HL-60 (cell line): ENCODE data around the gene FBXO24.

Experiments used
- DNase-seq, 2 experiments: peaks; one replicate each; pipeline ENCODE4 v3.0.0-alpha.2; 2010 to 2020; ENCODE audit warnings: low read depth in 1 of 2, low spot score in 1 of 2
- H3K27ac ChIP-seq: fragments of 250-450 bp; sonication (Bioruptor Pico); replicated peaks from 2 replicates; pipeline ENCODE4 v1.5.1; 2020; ENCODE audit warnings: mild to moderate bottlenecking, moderate library complexity
- H3K27me3 ChIP-seq: fragments of 250-450 bp; sonication (Bioruptor Pico); 2 replicates; pipeline ENCODE4 v1.5.1; 2021; ENCODE audit warnings: mild to moderate bottlenecking, moderate library complexity; ENCODE audit not compliant: insufficient read depth, poor library complexity, severe bottlenecking
- H3K4me3 ChIP-seq: replicated peaks from 2 replicates; pipeline ENCODE4 v1.5.1; 2011; ENCODE audit warnings: mild to moderate bottlenecking, control low read depth, low read length; ENCODE audit not compliant: insufficient read depth
- GABPA ChIP-seq: IDR thresholded peaks from 2 replicates; pipeline ENCODE4 v1.6.1; 2012; ENCODE audit warnings: low read depth
- POLR2AphosphoS5 ChIP-seq: IDR thresholded peaks from 2 replicates; pipeline ENCODE4 v1.6.1; 2012; ENCODE audit warnings: low read depth
- SPI1 ChIP-seq: IDR thresholded peaks from 2 replicates; pipeline ENCODE4 v1.6.1; 2012; ENCODE audit warnings: low read depth, mild to moderate bottlenecking, borderline replicate concordance
- TF ChIP-seq, protein P1 (sequence below): IDR thresholded peaks from 2 replicates; pipeline ENCODE4 v1.6.1; 2012; ENCODE audit warnings: low read depth; ENCODE audit not compliant: insufficient replicate concordance
- TF ChIP-seq, protein P2 (sequence below): IDR thresholded peaks from one replicate; pipeline ENCODE4 v1.5.1; 2011; ENCODE audit warnings: low read length, control low read depth, inconsistent platforms; ENCODE audit not compliant: insufficient read depth

The FBXO24 gene

DNA sequence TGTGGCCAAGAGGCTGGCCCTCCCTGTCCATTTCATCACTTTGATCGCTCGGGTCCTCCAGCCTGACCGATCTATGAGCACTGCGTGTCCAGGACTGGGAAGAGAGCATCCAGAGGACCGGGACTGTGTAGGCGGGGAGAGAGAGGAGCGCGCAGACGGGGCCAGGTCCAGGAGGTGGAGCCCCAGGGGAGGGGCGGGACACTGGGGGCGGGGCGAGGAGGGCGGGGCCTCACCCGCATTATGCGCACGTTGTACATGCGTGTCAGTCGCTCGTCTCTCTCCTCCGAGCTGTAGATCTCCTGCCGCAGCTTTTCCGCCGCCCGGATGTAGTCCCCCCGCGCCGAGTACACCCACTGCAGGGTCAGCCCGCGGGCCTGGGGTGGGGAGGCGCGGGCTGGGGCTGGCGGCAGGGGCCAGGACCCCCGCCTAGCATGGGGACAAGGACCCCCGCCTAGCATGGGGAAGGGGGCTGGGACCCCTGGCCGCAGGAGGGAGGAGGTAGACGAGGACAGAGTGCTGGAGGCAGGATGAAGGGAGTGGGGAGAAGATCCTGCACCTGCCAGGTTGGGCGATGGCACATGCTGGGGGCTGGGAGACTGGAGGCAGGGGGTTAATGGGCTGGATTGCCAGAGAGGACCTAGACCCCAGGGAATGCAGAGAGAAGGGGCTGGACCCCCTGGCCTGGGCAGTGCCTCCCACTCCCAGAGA is 40.6 kb downstream of the FBXO24 start:
- DNase-seq, result peak; percentile 74 to 76
- Histone ChIP-seq H3K27ac (no peak overlapping the region), H3K27me3 (no peaks in the 10 kb centered on the region), H3K4me3 (peak overlapping the region; percentile 29)
- no peak for TF ChIP-seq POLR2AphosphoS5
- TF ChIP-seq, protein P1, sequence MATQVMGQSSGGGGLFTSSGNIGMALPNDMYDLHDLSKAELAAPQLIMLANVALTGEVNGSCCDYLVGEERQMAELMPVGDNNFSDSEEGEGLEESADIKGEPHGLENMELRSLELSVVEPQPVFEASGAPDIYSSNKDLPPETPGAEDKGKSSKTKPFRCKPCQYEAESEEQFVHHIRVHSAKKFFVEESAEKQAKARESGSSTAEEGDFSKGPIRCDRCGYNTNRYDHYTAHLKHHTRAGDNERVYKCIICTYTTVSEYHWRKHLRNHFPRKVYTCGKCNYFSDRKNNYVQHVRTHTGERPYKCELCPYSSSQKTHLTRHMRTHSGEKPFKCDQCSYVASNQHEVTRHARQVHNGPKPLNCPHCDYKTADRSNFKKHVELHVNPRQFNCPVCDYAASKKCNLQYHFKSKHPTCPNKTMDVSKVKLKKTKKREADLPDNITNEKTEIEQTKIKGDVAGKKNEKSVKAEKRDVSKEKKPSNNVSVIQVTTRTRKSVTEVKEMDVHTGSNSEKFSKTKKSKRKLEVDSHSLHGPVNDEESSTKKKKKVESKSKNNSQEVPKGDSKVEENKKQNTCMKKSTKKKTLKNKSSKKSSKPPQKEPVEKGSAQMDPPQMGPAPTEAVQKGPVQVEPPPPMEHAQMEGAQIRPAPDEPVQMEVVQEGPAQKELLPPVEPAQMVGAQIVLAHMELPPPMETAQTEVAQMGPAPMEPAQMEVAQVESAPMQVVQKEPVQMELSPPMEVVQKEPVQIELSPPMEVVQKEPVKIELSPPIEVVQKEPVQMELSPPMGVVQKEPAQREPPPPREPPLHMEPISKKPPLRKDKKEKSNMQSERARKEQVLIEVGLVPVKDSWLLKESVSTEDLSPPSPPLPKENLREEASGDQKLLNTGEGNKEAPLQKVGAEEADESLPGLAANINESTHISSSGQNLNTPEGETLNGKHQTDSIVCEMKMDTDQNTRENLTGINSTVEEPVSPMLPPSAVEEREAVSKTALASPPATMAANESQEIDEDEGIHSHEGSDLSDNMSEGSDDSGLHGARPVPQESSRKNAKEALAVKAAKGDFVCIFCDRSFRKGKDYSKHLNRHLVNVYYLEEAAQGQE, result no peak
- TF ChIP-seq, protein P2, sequence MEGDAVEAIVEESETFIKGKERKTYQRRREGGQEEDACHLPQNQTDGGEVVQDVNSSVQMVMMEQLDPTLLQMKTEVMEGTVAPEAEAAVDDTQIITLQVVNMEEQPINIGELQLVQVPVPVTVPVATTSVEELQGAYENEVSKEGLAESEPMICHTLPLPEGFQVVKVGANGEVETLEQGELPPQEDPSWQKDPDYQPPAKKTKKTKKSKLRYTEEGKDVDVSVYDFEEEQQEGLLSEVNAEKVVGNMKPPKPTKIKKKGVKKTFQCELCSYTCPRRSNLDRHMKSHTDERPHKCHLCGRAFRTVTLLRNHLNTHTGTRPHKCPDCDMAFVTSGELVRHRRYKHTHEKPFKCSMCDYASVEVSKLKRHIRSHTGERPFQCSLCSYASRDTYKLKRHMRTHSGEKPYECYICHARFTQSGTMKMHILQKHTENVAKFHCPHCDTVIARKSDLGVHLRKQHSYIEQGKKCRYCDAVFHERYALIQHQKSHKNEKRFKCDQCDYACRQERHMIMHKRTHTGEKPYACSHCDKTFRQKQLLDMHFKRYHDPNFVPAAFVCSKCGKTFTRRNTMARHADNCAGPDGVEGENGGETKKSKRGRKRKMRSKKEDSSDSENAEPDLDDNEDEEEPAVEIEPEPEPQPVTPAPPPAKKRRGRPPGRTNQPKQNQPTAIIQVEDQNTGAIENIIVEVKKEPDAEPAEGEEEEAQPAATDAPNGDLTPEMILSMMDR, result no peak
- no peak for TF ChIP-seq SPI1
- TF ChIP-seq GABPA, result no peak

DNA sequence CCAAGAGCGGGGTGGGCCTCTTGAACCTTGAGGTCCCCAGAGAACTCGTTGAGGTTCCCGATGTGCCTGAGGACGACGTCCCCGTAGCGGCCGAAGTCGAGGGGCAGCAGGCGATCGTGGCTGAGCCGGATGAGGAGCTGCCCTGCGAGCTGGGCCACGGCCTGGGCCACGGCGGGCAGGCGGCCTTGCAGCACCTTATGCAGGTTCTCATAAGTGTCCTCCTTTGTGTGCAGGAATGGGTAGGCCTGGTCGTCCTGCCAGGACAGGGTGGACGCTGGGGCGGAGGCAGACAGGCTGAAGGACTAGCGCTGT is 41.1 kb downstream of the FBXO24 start:
- Histone ChIP-seq H3K27me3 (no peaks in the 10 kb centered on the region), H3K4me3 (peak overlapping the region; percentile 29), H3K27ac (no peak overlapping the region)
- DNase-seq, result no peak
- TF ChIP-seq, protein P2, result no peak
- no peak for TF ChIP-seq POLR2AphosphoS5
- TF ChIP-seq GABPA, result no peak
- TF ChIP-seq, protein P1, result no peak
- TF ChIP-seq SPI1, result no peak

DNA sequence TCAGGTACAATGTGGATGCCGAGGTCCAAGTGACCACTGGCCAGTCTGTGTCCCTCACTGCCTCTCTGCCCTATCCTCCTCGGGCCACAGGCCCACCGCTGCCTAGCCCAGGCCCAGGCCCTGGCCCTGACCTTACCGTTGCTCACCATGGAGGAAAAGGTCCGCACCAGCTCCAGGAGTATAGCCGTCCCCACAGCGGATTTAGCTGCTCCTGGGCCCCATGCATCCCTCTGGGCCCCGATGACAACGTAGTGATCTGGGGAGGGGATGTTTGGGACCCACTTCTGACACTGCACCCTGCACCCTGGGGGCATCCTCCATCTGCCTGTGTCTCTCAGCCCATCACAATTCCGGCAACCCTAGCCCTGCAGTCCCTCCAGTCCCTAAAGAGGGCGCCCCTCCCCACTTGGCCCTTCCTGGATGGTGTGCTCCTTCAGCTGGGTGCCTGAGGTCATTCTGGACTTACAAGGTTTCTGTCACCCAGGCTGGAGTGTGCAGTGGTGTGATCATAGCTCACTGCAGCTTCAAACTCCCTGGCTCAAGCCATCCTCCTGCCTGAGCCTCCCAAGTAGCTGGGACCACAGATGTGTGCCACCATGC is 43.1 kb downstream of the FBXO24 start:
- peak in 1 of 2 experiments; percentile 44 for DNase-seq
- no peak for TF ChIP-seq SPI1
- TF ChIP-seq POLR2AphosphoS5, result no peak
- TF ChIP-seq, protein P2, result no peak
- no peak for TF ChIP-seq GABPA
- TF ChIP-seq, protein P1, result no peak
- no peaks in the 10 kb centered on the region for H3K27me3 ChIP-seq

More for the DNA sequence above, 43.1 kb downstream of the FBXO24 start:
- no peak overlapping the region for H3K4me3 ChIP-seq
- no peak overlapping the region for H3K27ac ChIP-seq
